GM12878 (cell line): Measurements from ENCODE around the gene CATSPER3. TPM values are rescaled to one million over a fixed set of nuclear protein-coding genes. Genes with fewer than 3 reads are reported as not detected.

Experiments used
- ATAC-seq: fragments of 200-7000 bp; cut with Tn5 transposase; 3 replicates; pipeline ENCODE4 v1.9.1; 2020; ENCODE audit warnings: mild to moderate bottlenecking, moderate library complexity
- BruUV-seq: library from RNA; stranded (reverse); fragments of 400-500 nt; replicated peaks from 2 replicates; lab custom pipeline; 2021; lab: Mats Ljungman, UMichigan
- CTCF ChIA-PET: fragments of 300-600 bp; sonication (Branson Sonifier 250); formaldehyde crosslinking; extraction: SDS; loops from one replicate; lab custom pipeline; 2021; ENCODE audit warnings: inconsistent platforms; lab: Yijun Ruan, JAX
- POLR2A ChIA-PET: fragments of 350-600 bp; formaldehyde crosslinking; extraction: SDS; loops from one replicate; lab custom pipeline; 2021; ENCODE audit warnings: inconsistent platforms; lab: Charles Lee
- RAD21 ChIA-PET: fragments of 300-600 bp; sonication (Branson Sonifier 250); formaldehyde crosslinking; loops from one replicate; lab custom pipeline; 2023; ENCODE audit warnings: antibody characterized with exemption; ENCODE audit not compliant: unreplicated experiment; lab: Charles Lee
- SMC1A ChIA-PET: fragments of 300-600 bp; sonication (Branson Sonifier 250); formaldehyde crosslinking; loops from one replicate; lab custom pipeline; 2023; ENCODE audit not compliant: unreplicated experiment, uncharacterized antibody; lab: Charles Lee
- DNase-seq: peaks from one replicate; pipeline ENCODE4 v3.0.0-alpha.2; 2011; ENCODE audit warnings: low read depth, low spot score
- FAIRE-seq: peaks from 3 replicates; lab custom pipeline; 2011; peaks lifted over from hg19 to GRCh38; lab: Jason Lieb, UNC
- H2AFZ ChIP-seq: 2 replicates; pipeline ENCODE4 v1.6.0; 2011; ENCODE audit warnings: low read depth, low read length, control low read depth; ENCODE audit not compliant: control insufficient read depth
- H3K27ac ChIP-seq: 2 replicates; pipeline ENCODE4 v1.5.1; 2011; ENCODE audit warnings: control low read depth; ENCODE audit not compliant: control insufficient read depth, insufficient read depth
- H3K27me3 ChIP-seq, 2 experiments: replicated peaks in 1 of 2; 2 replicates each; pipeline versions ENCODE4 v1.6.0 to v1.6.1; 2011; ENCODE audit warnings: low read length in 1 of 2; ENCODE audit not compliant: control insufficient read depth in 2 of 2, insufficient read depth in 2 of 2
- H3K36me3 ChIP-seq, 2 experiments: 2 replicates each; pipeline ENCODE4 v1.5.1; 2011; ENCODE audit warnings: low read length in 1 of 2; ENCODE audit not compliant: control insufficient read depth in 2 of 2, insufficient read depth in 2 of 2
- H3K4me1 ChIP-seq: 2 replicates; pipeline ENCODE4 v1.6.1; 2011; ENCODE audit warnings: mild to moderate bottlenecking, low read length, moderate library complexity, mixed read lengths; ENCODE audit not compliant: control insufficient read depth, insufficient read depth
- H3K4me2 ChIP-seq: 2 replicates; pipeline ENCODE4 v1.6.0; 2011; ENCODE audit warnings: control low read depth; ENCODE audit not compliant: control insufficient read depth, insufficient read depth
- H3K4me3 ChIP-seq: fragments of 200-600 bp; sonication (generic); 2 replicates; pipeline ENCODE4 v1.5.1; 2016
- H3K79me2 ChIP-seq: 2 replicates; pipeline ENCODE4 v1.6.0; 2011; ENCODE audit warnings: low read length; ENCODE audit not compliant: control insufficient read depth, insufficient read depth
- H3K9ac ChIP-seq: 2 replicates; pipeline ENCODE4 v1.8.0; 2011; ENCODE audit warnings: low read length, control low read depth, mixed read lengths; ENCODE audit not compliant: control insufficient read depth, insufficient read depth
- H3K9me3 ChIP-seq: replicated peaks from 3 replicates; pipeline ENCODE4 v1.5.1; 2011; ENCODE audit warnings: mild to moderate bottlenecking, low read length; ENCODE audit not compliant: control insufficient read depth, insufficient read depth
- H4K20me1 ChIP-seq: 2 replicates; pipeline ENCODE4 v1.6.0; 2011; ENCODE audit not compliant: control insufficient read depth, insufficient read depth
- ATF3 ChIP-seq: IDR thresholded peaks from 2 replicates; pipeline ENCODE4 v1.6.1; 2011; ENCODE audit warnings: low read depth, mild to moderate bottlenecking, low read length, moderate library complexity, borderline replicate concordance; ENCODE audit errors: extremely low read depth
- CBFB ChIP-seq: IDR thresholded peaks from 2 replicates; pipeline ENCODE4 v1.6.1; 2016; ENCODE audit warnings: antibody characterized with exemption, low read depth
- EED ChIP-seq: sonication (generic); IDR thresholded peaks from 2 replicates; pipeline ENCODE4 v1.6.1; 2016; ENCODE audit warnings: antibody characterized with exemption, low read depth
- FOS ChIP-seq: IDR thresholded peaks from 3 replicates; pipeline ENCODE4 v1.6.1; 2011; ENCODE audit warnings: borderline replicate concordance; ENCODE audit not compliant: insufficient read length; ENCODE audit errors: extremely low read depth
- FOXM1 ChIP-seq: IDR thresholded peaks from 2 replicates; pipeline ENCODE4 v1.6.1; 2012; ENCODE audit warnings: low read depth, mild to moderate bottlenecking, inconsistent platforms, low read length, moderate library complexity
- NFIC ChIP-seq: IDR thresholded peaks from 2 replicates; pipeline ENCODE4 v1.6.1; 2012; ENCODE audit warnings: low read depth, mild to moderate bottlenecking, inconsistent platforms, low read length, moderate library complexity
- RB1 ChIP-seq: fragments of 450-650 bp; formaldehyde crosslinking; IDR thresholded peaks from 2 replicates; pipeline ENCODE4 v1.6.1; 2017; ENCODE audit warnings: mild to moderate bottlenecking, borderline replicate concordance
- RBBP5 ChIP-seq: fragments of 200-600 bp; sonication (generic); conservative IDR thresholded peaks from 2 replicates; pipeline ENCODE4 v1.6.1; 2016
- RCOR1 ChIP-seq: conservative IDR thresholded peaks from 2 replicates; pipeline ENCODE4 v1.6.1; 2012; ENCODE audit warnings: low read depth, low read length, improper control_type of control experiment
- REST ChIP-seq: IDR thresholded peaks from 2 replicates; pipeline ENCODE4 v1.6.1; 2012; ENCODE audit warnings: mild to moderate bottlenecking, low read depth, low read length
- SMAD5 ChIP-seq: IDR thresholded peaks from 2 replicates; pipeline ENCODE4 v1.6.1; 2016; ENCODE audit warnings: antibody characterized with exemption, low read depth
- SPI1 ChIP-seq: IDR thresholded peaks from 2 replicates; pipeline ENCODE4 v1.6.1; 2011; ENCODE audit warnings: low read depth, mild to moderate bottlenecking, low read length, moderate library complexity, borderline replicate concordance; ENCODE audit not compliant: insufficient read depth
- TBL1XR1 ChIP-seq: IDR thresholded peaks from 2 replicates; pipeline ENCODE4 v1.6.1; 2012; ENCODE audit warnings: low read depth, low read length, improper control_type of control experiment
- ZNF384 ChIP-seq: IDR thresholded peaks from 2 replicates; pipeline ENCODE4 v1.6.1; 2012; ENCODE audit warnings: low read depth, mild to moderate bottlenecking, low read length, improper control_type of control experiment, borderline replicate concordance
- WGBS: methylation state at CpG from one replicate; pipeline ENCODE4 v1.1.6; 2016; ENCODE audit warnings: low lambda C conversion rate; ENCODE audit not compliant: insufficient replicate concordance, insufficient coverage; ENCODE audit errors: missing lambda C conversion rate; 5-methylcytosine and 5-hydroxymethylcytosine counted together
- in situ Hi-C: fragments of 300-500 bp; cut with MboI; formaldehyde crosslinking; loops from 9 replicates; pipeline ENCODE4 v1.14.3; 2018; ENCODE audit warnings: mixed read lengths
- intact Hi-C: fragments of 100-400 bp; cut with micrococcal nuclease; formaldehyde crosslinking; loops from one replicate; pipeline ENCODE4 v1.14.2; 2022; ENCODE audit not compliant: unreplicated experiment
- polyA plus RNA-seq, 11 experiments: library from polyadenylated mRNA; depleted of rRNA in 4 of 11; unstranded in 6 of 11; stranded (reverse) in 5 of 11; fragments of >200 nt; fragmentation: Nextera tagmentation in 4 of 11; fragmentation: Illumina TruSeq in 1 of 11; extraction: Ambion mirVana in 4 of 11; extraction: Trizol in 1 of 11; gene quantifications; 1 replicate in 1 of 11; 2 replicates in 10 of 11; pipeline versions ENCODE4 v1.2.1 to v1.2.3, GENCODE V29; 2011 to 2016; ENCODE audit warnings: inconsistent platforms in 2 of 11, missing spikeins in 2 of 11, low read depth in 1 of 11
- total RNA-seq, 4 experiments: library from RNA; depleted of rRNA in 3 of 4; stranded (reverse); fragments of >200 nt in 3 of 4; fragmentation: Illumina TruSeq in 1 of 4; extraction: Trizol in 1 of 4; gene quantifications; 2 replicates each; pipeline versions ENCODE4 v1.2.1 to v1.2.3, GENCODE V29; 2013 to 2021
- TF ChIP-seq, protein P1 (sequence below): fragments of 450-650 bp; IDR thresholded peaks from 2 replicates; pipeline ENCODE4 v1.6.1; 2017; ENCODE audit warnings: mild to moderate bottlenecking, low read depth, inconsistent platforms; ENCODE audit not compliant: poor library complexity, severe bottlenecking
- TF ChIP-seq, protein P2 (sequence below): IDR thresholded peaks from 2 replicates; pipeline ENCODE4 v1.6.1; 2012; ENCODE audit warnings: low read depth, low read length, improper control_type of control experiment

Gene CATSPER3
- total and polyA plus RNA-seq, 10 of the 15 experiments (the other 5 are each of a cell fraction or from before 2014, with no cell fraction given), result 0.06 to 0.38 (median 0.13) TPM; not detected in 4

GRCh38 chr5:134965271-134965825 is 2.4 kb upstream of the CATSPER3 start:
- Histone ChIP-seq H3K4me3 (no peak overlapping the region), H3K36me3 (no peaks in the 10 kb centered on the region), H3K9ac (no peak overlapping the region), H3K27ac (no peak overlapping the region), H3K4me1 (no peaks in the 10 kb centered on the region), H3K27me3 (no peaks in the 10 kb centered on the region), H2AFZ (no peak overlapping the region), H3K4me2 (no peak overlapping the region), H3K79me2 (no peaks in the 10 kb centered on the region), H4K20me1 (no peaks in the 10 kb centered on the region), H3K9me3 (no peaks in the 10 kb centered on the region)
- intact Hi-C loops, result no loop called here
- BruUV-seq, result no TSS peak
- WGBS, result 98% methylated on average over 3 of the region's 3 CpGs
- ATAC-seq (no peak), DNase-seq (no peak), FAIRE-seq (no peak)
- ChIA-PET POLR2A (no interaction called here), SMC1A (interaction anchor here (1.3 kb wide), 1 partner anchor 19 kb away, joined by 4 read pairs; no protein-coding TSS in a partner anchor), RAD21 (no interaction called here), CTCF (no interaction called here)
- in situ Hi-C loops, result no loop called here
- no peak for TF ChIP-seq ATF3
- TF ChIP-seq, protein P1, sequence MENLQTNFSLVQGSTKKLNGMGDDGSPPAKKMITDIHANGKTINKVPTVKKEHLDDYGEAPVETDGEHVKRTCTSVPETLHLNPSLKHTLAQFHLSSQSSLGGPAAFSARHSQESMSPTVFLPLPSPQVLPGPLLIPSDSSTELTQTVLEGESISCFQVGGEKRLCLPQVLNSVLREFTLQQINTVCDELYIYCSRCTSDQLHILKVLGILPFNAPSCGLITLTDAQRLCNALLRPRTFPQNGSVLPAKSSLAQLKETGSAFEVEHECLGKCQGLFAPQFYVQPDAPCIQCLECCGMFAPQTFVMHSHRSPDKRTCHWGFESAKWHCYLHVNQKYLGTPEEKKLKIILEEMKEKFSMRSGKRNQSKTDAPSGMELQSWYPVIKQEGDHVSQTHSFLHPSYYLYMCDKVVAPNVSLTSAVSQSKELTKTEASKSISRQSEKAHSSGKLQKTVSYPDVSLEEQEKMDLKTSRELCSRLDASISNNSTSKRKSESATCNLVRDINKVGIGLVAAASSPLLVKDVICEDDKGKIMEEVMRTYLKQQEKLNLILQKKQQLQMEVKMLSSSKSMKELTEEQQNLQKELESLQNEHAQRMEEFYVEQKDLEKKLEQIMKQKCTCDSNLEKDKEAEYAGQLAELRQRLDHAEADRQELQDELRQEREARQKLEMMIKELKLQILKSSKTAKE, result no peak
- no peak for TF ChIP-seq RCOR1
- TF ChIP-seq, protein P2, sequence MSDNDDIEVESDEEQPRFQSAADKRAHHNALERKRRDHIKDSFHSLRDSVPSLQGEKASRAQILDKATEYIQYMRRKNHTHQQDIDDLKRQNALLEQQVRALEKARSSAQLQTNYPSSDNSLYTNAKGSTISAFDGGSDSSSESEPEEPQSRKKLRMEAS, result no peak
- TF ChIP-seq SMAD5, result no peak
- no peak for TF ChIP-seq TBL1XR1
- TF ChIP-seq FOXM1, result no peak
- no peak for TF ChIP-seq SPI1
- TF ChIP-seq CBFB, result no peak
- no peak for TF ChIP-seq RB1
- no peak for TF ChIP-seq RBBP5
- TF ChIP-seq NFIC, result no peak
- no peak for TF ChIP-seq ZNF384
- TF ChIP-seq REST, result no peak
- no peak for TF ChIP-seq EED
- no peak for TF ChIP-seq FOS
